HuH-7 (cell line): ENCODE measurements around the gene FEM1A.
A peak's percentile ranks its signal among the peaks of the same experiment; 100 is the strongest.
"Not testable (repeated sequence)": the region's sequence is repeated elsewhere in the genome, so short reads cannot be mapped to it uniquely, and the experiment has no call there.

Experiments used
- DNase-seq: peaks from one replicate; pipeline ENCODE4 v3.0.0; 2011; ENCODE audit warnings: low spot score

The FEM1A gene

GRCh38 chr19:4814625-4815425 is 23.3 kb downstream of the FEM1A start:
- no peak for DNase-seq

- peak; percentile 97 for DNase-seq
These were observed 24.1 kb downstream of the FEM1A start for GRCh38 chr19:4815426-4816201.

- DNase-seq, result no peak
These were observed 24.8 kb downstream of the FEM1A start for GRCh38 chr19:4816202-4816949.

GRCh38 chr19:4816950-4817278 is 25.4 kb downstream of the FEM1A start:
- DNase-seq, result no peak

GRCh38 chr19:4817467-4818277 is 26.1 kb downstream of the FEM1A start:
- no peak for DNase-seq

- DNase-seq, result no peak
These were observed 29.7 kb downstream of the FEM1A start for GRCh38 chr19:4821265-4821664.

- not testable (repeated sequence) for DNase-seq
These were observed 30.8 kb downstream of the FEM1A start for GRCh38 chr19:4822354-4822753.

GRCh38 chr19:4823577-4823976 is 32.0 kb downstream of the FEM1A start:
- DNase-seq, result no peak

GRCh38 chr19:4829001-4829712 is 37.6 kb downstream of the FEM1A start:
- DNase-seq, result peak; percentile 34

GRCh38 chr19:4830332-4830731 is 38.8 kb downstream of the FEM1A start:
- DNase-seq, result no peak

- DNase-seq, result no peak
These were observed 39.3 kb downstream of the FEM1A start for GRCh38 chr19:4830768-4831265.

- peak; percentile 45 for DNase-seq
These were observed 39.9 kb downstream of the FEM1A start, which contains the start of gene TICAM1 for GRCh38 chr19:4831304-4831978. TICAM1 (minus strand) TSS chr19:4831712; CDS start chr19:4818377, 13,335 bp downstream.

GRCh38 chr19:4831979-4832340 is 40.4 kb downstream of the FEM1A start:
- DNase-seq, result not testable (repeated sequence)

GRCh38 chr19:4832776-4833175 is 41.2 kb downstream of the FEM1A start:
- DNase-seq, result no peak

- DNase-seq, result no peak
These were observed 47.7 kb downstream of the FEM1A start for GRCh38 chr19:4839192-4839591.

GRCh38 chr19:4843647-4843965 is 52.1 kb downstream of the FEM1A start:
- DNase-seq, result no peak

- no peak for DNase-seq
These were observed 53.0 kb downstream of the FEM1A start for GRCh38 chr19:4844348-4845179.

GRCh38 chr19:4845975-4846374 is 54.4 kb downstream of the FEM1A start:
- not testable (repeated sequence) for DNase-seq

GRCh38 chr19:4847190-4847973 is 55.8 kb downstream of the FEM1A start:
- no peak for DNase-seq
